ENCODE results near the gene SMIM44. TPM values are rescaled to one million over a fixed set of nuclear protein-coding genes. Genes with fewer than 3 reads are reported as not detected.

The SMIM44 gene
- total RNA-seq, 6 experiments from 2014 or later, result not detected

DNA sequence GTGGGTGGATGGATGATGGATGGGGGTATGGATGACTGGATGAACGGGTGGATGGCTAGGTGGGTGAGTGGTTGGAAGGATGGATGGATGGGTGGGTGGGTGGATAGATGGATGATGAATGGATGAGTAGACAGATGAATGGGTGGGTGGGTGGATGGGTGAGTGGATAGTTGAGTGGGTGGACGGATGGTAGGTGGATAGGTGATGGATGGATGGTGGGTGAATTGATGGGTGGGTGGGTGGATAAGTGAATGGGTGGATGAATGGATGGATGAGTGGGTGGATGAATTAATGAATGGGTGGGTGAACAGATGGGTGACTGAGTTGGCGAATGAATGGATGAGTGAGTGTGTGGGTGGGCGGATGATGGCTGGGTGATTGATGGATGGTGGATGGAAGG lies 7.8 kb downstream of the SMIM44 start:
- no peaks in the 10 kb centered on the region for H3K36me3 Mint-ChIP-seq (ENCODE audit: low read depth)
- no peak overlapping the region for H3K27ac Mint-ChIP-seq
- H3K4me3 Mint-ChIP-seq, result no peak overlapping the region
- no peak for DNase-seq
- H3K4me1 Mint-ChIP-seq (ENCODE audit: low read depth), result peaks cover 4% of the 10 kb centered on the region
- no peaks in the 10 kb centered on the region for H3K9me3 Mint-ChIP-seq
- peaks cover 22% of the 10 kb centered on the region for H3K27me3 Mint-ChIP-seq (ENCODE audit: insufficient read depth)
- TF ChIP-seq, protein P1, sequence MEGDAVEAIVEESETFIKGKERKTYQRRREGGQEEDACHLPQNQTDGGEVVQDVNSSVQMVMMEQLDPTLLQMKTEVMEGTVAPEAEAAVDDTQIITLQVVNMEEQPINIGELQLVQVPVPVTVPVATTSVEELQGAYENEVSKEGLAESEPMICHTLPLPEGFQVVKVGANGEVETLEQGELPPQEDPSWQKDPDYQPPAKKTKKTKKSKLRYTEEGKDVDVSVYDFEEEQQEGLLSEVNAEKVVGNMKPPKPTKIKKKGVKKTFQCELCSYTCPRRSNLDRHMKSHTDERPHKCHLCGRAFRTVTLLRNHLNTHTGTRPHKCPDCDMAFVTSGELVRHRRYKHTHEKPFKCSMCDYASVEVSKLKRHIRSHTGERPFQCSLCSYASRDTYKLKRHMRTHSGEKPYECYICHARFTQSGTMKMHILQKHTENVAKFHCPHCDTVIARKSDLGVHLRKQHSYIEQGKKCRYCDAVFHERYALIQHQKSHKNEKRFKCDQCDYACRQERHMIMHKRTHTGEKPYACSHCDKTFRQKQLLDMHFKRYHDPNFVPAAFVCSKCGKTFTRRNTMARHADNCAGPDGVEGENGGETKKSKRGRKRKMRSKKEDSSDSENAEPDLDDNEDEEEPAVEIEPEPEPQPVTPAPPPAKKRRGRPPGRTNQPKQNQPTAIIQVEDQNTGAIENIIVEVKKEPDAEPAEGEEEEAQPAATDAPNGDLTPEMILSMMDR (IDR thresholded peaks at IDR 0.05), result no peak

DNA sequence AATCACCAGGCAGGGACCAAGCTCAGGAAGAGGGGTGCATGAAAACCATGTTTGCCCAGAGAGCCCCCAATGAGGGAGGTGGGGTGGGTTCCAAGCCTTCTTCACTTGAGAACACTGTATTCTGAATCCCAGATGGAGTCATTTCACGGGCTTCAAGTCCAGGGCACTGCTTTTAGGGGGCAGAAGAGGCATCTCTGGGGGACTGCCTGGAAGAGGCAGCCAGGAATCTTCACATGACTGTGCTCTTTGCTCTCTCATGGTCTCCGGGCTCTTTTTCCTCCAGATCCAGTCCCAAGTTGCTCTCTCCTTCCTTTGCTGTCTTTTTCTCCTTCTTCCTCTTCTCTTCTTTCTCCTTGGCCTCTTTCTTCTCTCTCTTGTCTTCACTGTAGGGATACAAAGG lies 8.6 kb downstream of the SMIM44 start:
- H3K27ac Mint-ChIP-seq, result no peak overlapping the region
- no peak overlapping the region for H3K4me3 Mint-ChIP-seq
- H3K9me3 Mint-ChIP-seq, result no peaks in the 10 kb centered on the region
- TF ChIP-seq, protein P1 (IDR thresholded peaks at IDR 0.05), result no peak
- peaks cover 6% of the 10 kb centered on the region for H3K4me1 Mint-ChIP-seq (ENCODE audit: low read depth)
- no peak for DNase-seq
- H3K27me3 Mint-ChIP-seq (ENCODE audit: insufficient read depth), result peaks cover 22% of the 10 kb centered on the region
- no peaks in the 10 kb centered on the region for H3K36me3 Mint-ChIP-seq (ENCODE audit: low read depth)

DNA sequence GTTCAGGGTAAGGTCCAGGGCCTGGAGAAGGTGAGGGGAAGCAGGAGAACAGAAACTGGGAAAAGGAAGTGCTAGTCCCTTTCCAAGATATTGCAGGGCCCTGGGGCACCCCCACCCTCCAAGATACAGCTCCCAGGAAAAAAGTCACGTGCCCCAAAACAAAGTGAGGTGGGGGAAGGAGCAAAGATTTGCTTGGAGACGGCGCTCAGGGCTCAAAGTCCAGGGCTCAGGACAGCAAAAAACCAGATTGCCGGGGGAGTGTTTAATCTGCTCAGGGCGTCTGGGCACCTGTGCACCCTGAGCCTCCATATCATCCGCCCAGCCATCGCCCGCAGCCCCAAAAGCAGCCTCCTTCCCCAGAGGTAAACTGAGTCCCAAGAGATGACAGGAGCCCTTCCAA lies 9.2 kb downstream of the SMIM44 start:
- Mint-ChIP-seq H3K27ac (peak overlapping the region; percentile 19; the same call in 1 of the 2 replicates), H3K9me3 (no peaks in the 10 kb centered on the region), H3K4me3 (no peak overlapping the region), H3K4me1 (ENCODE audit: low read depth) (peaks cover 6% of the 10 kb centered on the region), H3K36me3 (ENCODE audit: low read depth) (no peaks in the 10 kb centered on the region), H3K27me3 (ENCODE audit: insufficient read depth) (peaks cover 25% of the 10 kb centered on the region)
- TF ChIP-seq, protein P1 (IDR thresholded peaks at IDR 0.05), result no peak
- no peak for DNase-seq

DNA sequence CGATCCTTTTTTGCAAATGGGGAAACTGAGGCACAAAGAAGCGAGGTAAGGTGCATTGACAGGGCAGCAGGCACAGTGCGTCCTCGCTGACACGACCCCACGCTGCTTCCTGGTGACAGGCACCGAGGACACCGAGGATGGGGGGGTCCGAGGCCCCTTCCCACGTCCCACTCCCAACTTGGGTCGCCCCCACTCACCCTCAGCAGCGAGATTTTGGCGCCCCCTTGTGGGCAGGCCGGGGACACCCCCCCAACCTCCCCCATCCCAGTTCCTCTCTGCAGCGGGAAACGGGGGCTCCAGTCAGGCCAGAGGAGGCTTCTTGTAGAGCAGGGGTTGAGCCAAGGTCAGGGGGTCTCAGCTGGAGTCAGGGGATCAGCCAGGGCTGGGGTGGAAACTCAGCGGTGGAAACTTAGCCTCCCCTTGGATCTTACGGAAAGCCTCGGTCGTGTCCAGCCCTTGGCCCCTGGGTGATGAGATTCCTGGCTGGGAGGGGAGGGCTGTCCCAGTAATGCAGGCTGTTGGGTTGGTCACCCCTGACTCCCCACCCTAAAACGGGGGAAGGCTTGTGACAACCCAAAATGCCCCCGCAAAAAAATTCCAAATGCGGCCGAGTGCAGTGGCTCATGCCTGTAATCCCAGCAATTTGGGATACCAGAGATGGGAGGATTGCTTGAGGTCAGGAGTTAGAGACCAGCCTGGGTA lies 11.1 kb downstream of the SMIM44 start:
- peaks cover 12% of the 10 kb centered on the region for H3K4me1 Mint-ChIP-seq (ENCODE audit: low read depth)
- peaks cover 10% of the 10 kb centered on the region for H3K36me3 Mint-ChIP-seq (ENCODE audit: low read depth)
- no peak overlapping the region for H3K4me3 Mint-ChIP-seq
- H3K27ac Mint-ChIP-seq, result no peak overlapping the region
- H3K9me3 Mint-ChIP-seq, result peaks cover 8% of the 10 kb centered on the region
- no peak for DNase-seq
- H3K27me3 Mint-ChIP-seq (ENCODE audit: insufficient read depth), result peaks cover 29% of the 10 kb centered on the region
- TF ChIP-seq, protein P1 (IDR thresholded peaks at IDR 0.05), result peak; percentile 97

DNA sequence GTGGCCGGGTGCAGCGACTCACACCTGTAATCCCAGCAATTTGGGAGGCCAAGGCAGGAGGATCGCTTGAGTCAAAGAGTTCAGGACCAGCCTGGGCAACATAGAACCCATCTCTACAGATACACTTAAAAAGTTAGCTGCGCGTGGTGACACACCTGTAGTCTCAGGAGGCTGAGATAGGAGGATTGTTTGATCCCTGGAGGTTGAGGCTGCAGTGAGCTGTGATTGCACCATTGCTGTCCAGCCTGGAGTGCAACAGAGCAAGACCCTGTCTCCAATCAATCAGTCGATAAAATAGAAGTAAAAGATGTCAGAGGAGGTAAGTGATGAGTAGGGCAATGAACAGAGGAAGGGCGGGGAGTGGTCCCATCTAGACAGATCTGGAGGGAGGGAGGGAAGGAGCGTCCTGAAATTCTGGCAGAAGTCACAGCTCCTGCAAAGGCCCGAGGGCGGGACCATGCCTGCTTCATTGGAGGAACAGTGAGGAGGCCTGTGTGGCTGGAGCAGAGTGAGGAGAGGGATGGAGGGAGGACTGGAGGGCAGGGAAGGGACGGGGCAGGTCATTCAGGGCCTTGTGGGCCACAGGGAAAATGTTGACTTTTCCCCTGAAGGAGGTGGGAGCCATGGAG lies 12.6 kb downstream of the SMIM44 start:
- Mint-ChIP-seq H3K9me3 (peaks cover 8% of the 10 kb centered on the region), H3K27me3 (ENCODE audit: insufficient read depth) (peaks cover 30% of the 10 kb centered on the region), H3K4me1 (ENCODE audit: low read depth) (peaks cover 12% of the 10 kb centered on the region), H3K36me3 (ENCODE audit: low read depth) (peaks cover 16% of the 10 kb centered on the region), H3K4me3 (peak overlapping the region; percentile 2), H3K27ac (peak overlapping the region; percentile 22; the same call in 1 of the 2 replicates)
- no peak for DNase-seq
- TF ChIP-seq, protein P1 (IDR thresholded peaks at IDR 0.05), result no peak

All from HFFc6 (cell line).